ENCODE results near the gene PIP5K1B.
A peak's percentile ranks its signal among the peaks of the same experiment; 100 is the strongest.

PIP5K1B gene

DNA sequence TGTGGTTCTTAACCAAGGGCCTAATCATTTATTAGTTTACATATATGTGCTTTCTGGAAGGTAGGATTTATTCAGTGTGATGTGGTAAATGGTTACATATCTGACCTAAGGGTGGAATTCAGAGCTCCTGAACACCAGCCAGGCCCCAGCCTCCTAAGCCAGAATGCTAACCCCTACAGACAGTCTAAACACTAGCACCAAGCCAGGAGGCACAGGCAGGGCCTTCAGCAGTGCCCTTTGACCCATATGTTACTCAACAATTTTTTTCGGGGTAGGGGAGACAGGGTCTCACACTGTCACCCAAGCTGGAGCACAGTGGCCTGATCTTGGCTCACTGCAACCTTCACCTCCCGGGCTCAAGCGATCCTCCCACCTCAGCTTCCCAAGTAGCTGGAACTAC is 268.6 kb downstream of the PIP5K1B start:
- no peak for DNase-seq (ENCODE audit: insufficient read length)
- TF ChIP-seq TAF1 (IDR thresholded peaks at IDR 0.05; ENCODE audit: borderline replicate concordance, low read depth, low read length) (no peak), POLR2AphosphoS5 (IDR thresholded peaks at IDR 0.05; ENCODE audit: low read depth, low read length) (no peak), POLR2A (IDR thresholded peaks at IDR 0.05; ENCODE audit: low read depth, low read length) (no peak)
- FAIRE-seq: no peak

- TF ChIP-seq POLR2A (IDR thresholded peaks at IDR 0.05; ENCODE audit: low read depth, low read length) (peak; percentile 28; the same call in 1 of the 2 replicates), TAF1 (IDR thresholded peaks at IDR 0.05; ENCODE audit: borderline replicate concordance, low read depth, low read length) (no peak), POLR2AphosphoS5 (IDR thresholded peaks at IDR 0.05; ENCODE audit: low read depth, low read length) (peak; percentile 47; the same call in 1 of the 2 replicates)
- DNase-seq (ENCODE audit: insufficient read length) (peak; percentile 35), FAIRE-seq (peak; percentile 86)
Measured at GRCh38 chr9:68974431-68974830, 269.4 kb downstream of the PIP5K1B start.

DNA sequence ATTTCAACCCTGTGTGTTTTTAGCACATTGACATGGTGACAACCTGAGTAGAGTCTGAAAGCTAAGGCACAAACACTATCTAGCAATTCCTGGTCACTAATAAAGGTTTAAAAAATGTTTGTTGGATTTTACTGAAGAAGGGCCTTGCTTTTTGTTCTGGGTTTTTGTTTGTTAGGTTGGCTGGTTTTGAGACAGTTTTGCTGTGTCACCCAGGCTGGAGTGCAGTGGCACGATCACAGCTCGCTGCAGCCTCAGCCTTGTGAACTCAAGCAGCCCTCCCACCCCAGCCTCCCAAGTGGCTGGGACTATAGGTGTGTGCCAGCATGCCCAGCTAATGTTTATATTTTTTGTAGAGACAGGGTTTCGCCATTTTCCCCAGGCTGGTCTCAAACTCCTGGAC is 269.9 kb downstream of the PIP5K1B start:
- no peak for FAIRE-seq
- no peak for DNase-seq (ENCODE audit: insufficient read length)
- TF ChIP-seq POLR2AphosphoS5 (IDR thresholded peaks at IDR 0.05; ENCODE audit: low read depth, low read length) (no peak), POLR2A (IDR thresholded peaks at IDR 0.05; ENCODE audit: low read depth, low read length) (no peak), TAF1 (IDR thresholded peaks at IDR 0.05; ENCODE audit: borderline replicate concordance, low read depth, low read length) (no peak)

GRCh38 chr9:68975365-68976043 is 270.5 kb downstream of the PIP5K1B start:
- FAIRE-seq: no peak
- TF ChIP-seq POLR2AphosphoS5 (IDR thresholded peaks at IDR 0.05; ENCODE audit: low read depth, low read length): no peak
- TF ChIP-seq POLR2A (IDR thresholded peaks at IDR 0.05; ENCODE audit: low read depth, low read length): no peak
- TF ChIP-seq TAF1 (IDR thresholded peaks at IDR 0.05; ENCODE audit: borderline replicate concordance, low read depth, low read length): no peak

GRCh38 chr9:68978066-68978465 is 273.0 kb downstream of the PIP5K1B start:
- TF ChIP-seq POLR2A (IDR thresholded peaks at IDR 0.05; ENCODE audit: low read depth, low read length): no peak
- no peak for TF ChIP-seq TAF1 (IDR thresholded peaks at IDR 0.05; ENCODE audit: borderline replicate concordance, low read depth, low read length)
- TF ChIP-seq POLR2AphosphoS5 (IDR thresholded peaks at IDR 0.05; ENCODE audit: low read depth, low read length): no peak
- FAIRE-seq (no peak), DNase-seq (ENCODE audit: insufficient read length) (no peak)

More at GRCh38 chr9:68975365-68976043, 270.5 kb downstream of the PIP5K1B start:
- no peak for DNase-seq (ENCODE audit: insufficient read length)

DNA sequence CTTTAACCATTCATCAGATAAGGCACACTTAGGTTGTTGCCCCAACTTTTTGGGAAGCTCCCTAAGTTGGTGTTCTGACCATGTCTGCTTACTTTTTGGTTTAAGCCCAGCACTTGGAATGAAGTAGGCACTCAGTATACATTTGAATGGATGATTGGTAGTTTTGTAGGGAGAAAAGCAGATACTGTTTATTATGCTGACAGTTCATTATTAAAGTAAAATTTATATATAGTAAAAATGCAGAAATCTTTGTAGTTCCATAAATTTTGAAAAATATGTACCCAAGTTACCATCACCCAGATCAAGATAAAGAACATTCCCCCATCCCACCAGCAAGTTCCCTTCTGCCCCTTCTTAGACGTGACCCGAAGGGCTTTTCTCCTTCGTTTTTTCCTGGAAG is 273.5 kb downstream of the PIP5K1B start:
- no peak for FAIRE-seq
- TF ChIP-seq POLR2A (IDR thresholded peaks at IDR 0.05; ENCODE audit: low read depth, low read length): no peak
- TF ChIP-seq POLR2AphosphoS5 (IDR thresholded peaks at IDR 0.05; ENCODE audit: low read depth, low read length): no peak
- TF ChIP-seq TAF1 (IDR thresholded peaks at IDR 0.05; ENCODE audit: borderline replicate concordance, low read depth, low read length): no peak
- DNase-seq (ENCODE audit: insufficient read length): no peak

DNA sequence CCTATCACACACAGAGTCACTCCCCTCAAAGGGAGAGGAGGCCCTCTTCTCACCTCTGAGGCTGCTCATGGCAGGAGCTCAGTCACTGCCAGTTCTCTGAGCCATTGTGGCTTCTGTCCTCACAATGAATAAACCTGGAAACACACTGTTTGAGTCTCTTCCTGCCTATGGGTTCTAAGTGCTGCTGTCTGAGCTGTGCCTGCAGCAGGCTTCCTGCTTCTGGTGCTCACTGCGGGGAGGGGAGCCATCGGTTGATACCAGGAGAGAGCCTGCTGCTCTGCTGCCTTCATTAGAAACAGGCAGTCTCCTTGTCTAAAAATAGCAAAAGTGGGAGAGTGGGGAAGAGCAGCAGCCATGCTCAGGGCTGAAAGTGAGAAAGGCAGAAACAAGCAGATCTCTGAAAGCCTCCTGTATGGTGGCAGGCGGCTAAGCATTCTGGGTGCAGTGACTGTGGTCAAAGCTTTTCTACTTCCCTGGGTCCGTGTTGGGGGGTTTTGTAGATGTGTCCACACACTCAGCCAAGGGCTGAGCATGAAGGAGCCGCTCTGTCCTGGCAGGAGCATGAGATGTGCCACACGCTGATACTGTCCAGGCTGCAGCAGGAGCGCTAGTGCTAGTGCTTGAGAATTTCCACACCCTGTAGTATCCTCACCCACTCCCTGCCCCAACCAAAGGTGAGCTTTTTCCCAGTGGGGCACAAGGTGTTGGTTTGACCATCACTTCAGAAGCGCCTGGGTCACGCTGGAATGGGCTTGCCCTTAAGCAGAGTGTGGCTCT is 274.7 kb downstream of the PIP5K1B start:
- peak; percentile 84 for FAIRE-seq
- TF ChIP-seq POLR2A (IDR thresholded peaks at IDR 0.05; ENCODE audit: low read depth, low read length) (no peak), POLR2AphosphoS5 (IDR thresholded peaks at IDR 0.05; ENCODE audit: low read depth, low read length) (no peak), TAF1 (IDR thresholded peaks at IDR 0.05; ENCODE audit: borderline replicate concordance, low read depth, low read length) (no peak)
- DNase-seq (ENCODE audit: insufficient read length): no peak

DNA sequence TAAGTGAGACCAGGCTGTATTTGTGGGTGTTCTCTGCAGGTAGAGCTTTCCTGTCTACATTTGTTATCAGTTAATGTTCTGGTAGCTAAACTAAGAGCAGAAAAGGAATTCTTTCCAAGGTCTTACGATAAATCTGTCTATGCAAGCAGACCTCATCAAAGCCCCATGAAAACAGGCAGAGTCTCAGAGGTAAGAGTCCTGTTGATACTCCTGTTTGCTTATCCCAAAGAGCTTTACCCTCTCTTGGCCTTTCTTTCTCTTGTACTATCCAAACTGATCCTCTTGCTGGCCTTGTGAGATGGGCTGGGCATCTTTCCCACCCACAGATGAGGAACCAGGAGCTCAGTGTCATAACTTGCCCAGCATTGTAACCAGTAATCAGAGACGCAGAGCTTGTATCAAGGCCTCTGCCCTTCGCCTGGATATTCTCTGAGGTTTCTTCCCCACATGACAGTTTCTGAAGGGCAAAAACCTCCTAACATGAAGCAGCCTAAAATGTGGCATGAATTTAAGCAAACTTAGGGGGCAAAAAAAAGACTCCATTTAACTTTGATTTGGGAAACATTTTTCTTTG is 275.4 kb downstream of the PIP5K1B start:
- TF ChIP-seq POLR2A (IDR thresholded peaks at IDR 0.05; ENCODE audit: low read depth, low read length) (no peak), TAF1 (IDR thresholded peaks at IDR 0.05; ENCODE audit: borderline replicate concordance, low read depth, low read length) (no peak), POLR2AphosphoS5 (IDR thresholded peaks at IDR 0.05; ENCODE audit: low read depth, low read length) (no peak)
- FAIRE-seq (peak; percentile 46), DNase-seq (ENCODE audit: insufficient read length) (no peak)

- no peak for DNase-seq (ENCODE audit: insufficient read length)
- no peak for TF ChIP-seq POLR2A (IDR thresholded peaks at IDR 0.05; ENCODE audit: low read depth, low read length)
- no peak for TF ChIP-seq TAF1 (IDR thresholded peaks at IDR 0.05; ENCODE audit: borderline replicate concordance, low read depth, low read length)
- TF ChIP-seq POLR2AphosphoS5 (IDR thresholded peaks at IDR 0.05; ENCODE audit: low read depth, low read length): no peak
Measured at GRCh38 chr9:68981789-68982188, 276.7 kb downstream of the PIP5K1B start.

GRCh38 chr9:68983008-68983411 is 278.0 kb downstream of the PIP5K1B start:
- TF ChIP-seq POLR2A (IDR thresholded peaks at IDR 0.05; ENCODE audit: low read depth, low read length): no peak
- TF ChIP-seq POLR2AphosphoS5 (IDR thresholded peaks at IDR 0.05; ENCODE audit: low read depth, low read length): no peak
- TF ChIP-seq TAF1 (IDR thresholded peaks at IDR 0.05; ENCODE audit: borderline replicate concordance, low read depth, low read length): no peak
- no peak for DNase-seq (ENCODE audit: insufficient read length)
- peak; percentile 78 for FAIRE-seq

More at GRCh38 chr9:68981789-68982188, 276.7 kb downstream of the PIP5K1B start:
- peak; percentile 97 for FAIRE-seq
